ENCODE data around the gene PLB1.

DNA sequence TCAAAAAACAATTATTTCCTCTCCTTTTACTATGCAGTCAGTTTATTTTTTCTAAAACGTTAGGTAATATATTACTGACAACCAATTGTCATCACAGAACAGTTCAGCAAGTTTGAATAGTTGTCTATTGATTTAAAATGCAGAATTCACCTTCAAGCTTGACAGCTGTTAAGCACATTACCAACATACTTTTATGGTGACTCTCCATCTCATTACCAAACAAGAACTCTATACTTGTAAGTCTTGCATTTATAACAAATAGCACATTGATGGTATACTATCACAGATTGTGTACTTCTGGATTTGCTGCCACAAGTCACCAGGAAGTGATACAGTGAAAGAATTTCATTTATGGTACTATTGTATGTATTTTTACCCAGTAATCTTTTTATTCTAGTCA is 156.4 kb downstream of the PLB1 start:
- TF ChIP-seq POLR2A (IDR thresholded peaks at IDR 0.05; ENCODE audit: low read depth, low read length) (no peak), POLR2AphosphoS5 (IDR thresholded peaks at IDR 0.05; ENCODE audit: low read depth, low read length) (no peak), TAF1 (IDR thresholded peaks at IDR 0.05; ENCODE audit: borderline replicate concordance, low read depth, low read length) (no peak)

Measured in GM12892 (cell line).